HepG2 (cell line): ENCODE measurements around the gene S1PR5. TPM values are rescaled to one million over a fixed set of nuclear protein-coding genes. Genes with fewer than 3 reads are reported as not detected.
A peak's percentile ranks its signal among the peaks of the same experiment; 100 is the strongest.

Source experiments
- FOXA3 ChIP-seq: IDR thresholded peaks from 2 replicates; pipeline ENCODE4 v1.6.1; 2016; ENCODE audit warnings: missing genetic modification reagents, missing compliant biosample characterization
- ISL2 ChIP-seq: sonication (generic); formaldehyde crosslinking; IDR thresholded peaks from 2 replicates; pipeline ENCODE4 v1.5.0; 2020; ENCODE audit warnings: missing genetic modification reagents
- NR1H2 ChIP-seq: sonication (generic); formaldehyde crosslinking; IDR thresholded peaks from 2 replicates; pipeline ENCODE4 v1.8.1; 2022; ENCODE audit warnings: low read depth, missing genetic modification reagents, borderline replicate concordance
- SOX13 ChIP-seq, 3 experiments: fragments of 450-650 bp in 1 of 3; sonication (generic) in 1 of 3; formaldehyde crosslinking in 1 of 3; IDR thresholded peaks in 2 of 3; conservative IDR thresholded peaks in 1 of 3; 2 replicates each; pipeline versions ENCODE4 v1.5.0 to v1.6.1; 2016 to 2020; ENCODE audit warnings: antibody characterized with exemption in 1 of 3, mild to moderate bottlenecking in 1 of 3, missing compliant biosample characterization in 1 of 3, missing genetic modification reagents in 1 of 3, moderate library complexity in 1 of 3
- TBX3 ChIP-seq: fragments of 450-650 bp; IDR thresholded peaks from 2 replicates; pipeline ENCODE4 v1.6.1; 2017; ENCODE audit warnings: antibody characterized with exemption, mild to moderate bottlenecking, inconsistent platforms, borderline replicate concordance
- TGIF2 ChIP-seq: IDR thresholded peaks from 2 replicates; pipeline ENCODE4 v1.6.1; 2016; ENCODE audit warnings: control low read depth, missing compliant biosample characterization
- ZKSCAN8 ChIP-seq: IDR thresholded peaks from 2 replicates; pipeline ENCODE4 v1.6.1; 2016; ENCODE audit warnings: borderline replicate concordance, missing genetic modification reagents, missing compliant biosample characterization
- ZNF333 ChIP-seq: sonication (generic); formaldehyde crosslinking; IDR thresholded peaks from 2 replicates; pipeline ENCODE4 v1.4.0; 2020; ENCODE audit warnings: mild to moderate bottlenecking, missing genetic modification reagents, borderline replicate concordance
- ZNF816 ChIP-seq: sonication (generic); formaldehyde crosslinking; IDR thresholded peaks from 2 replicates; pipeline ENCODE4 v1.8.0; 2022; ENCODE audit warnings: missing genetic modification reagents, mild to moderate bottlenecking, borderline replicate concordance
- ZSCAN29 ChIP-seq: sonication (generic); formaldehyde crosslinking; conservative IDR thresholded peaks from 2 replicates; pipeline ENCODE4 v1.4.0; 2020; ENCODE audit warnings: mild to moderate bottlenecking, missing genetic modification reagents
- polyA plus RNA-seq, 8 experiments: library from polyadenylated mRNA; depleted of rRNA in 3 of 8; stranded (reverse) in 7 of 8; unstranded in 1 of 8; fragments of >200 nt; fragmentation: Illumina TruSeq in 4 of 8; extraction: Trizol in 4 of 8; gene quantifications; 2 replicates each; pipeline versions ENCODE4 v1.2.1 to v1.2.3, GENCODE V29; 2011 to 2016; ENCODE audit warnings: low read depth in 4 of 8, missing spikeins in 1 of 8, mixed read lengths in 1 of 8; ENCODE audit not compliant: insufficient read depth in 1 of 8
- total RNA-seq, 5 experiments: library from RNA; depleted of rRNA; stranded (reverse); fragments of >200 nt; fragmentation: Illumina TruSeq; extraction: Trizol; gene quantifications; 2 replicates each; pipeline ENCODE4 v1.2.3, GENCODE V29; 2016; ENCODE audit warnings: low read depth in 1 of 5
- TF ChIP-seq, protein P1 (sequence below): IDR thresholded peaks from 2 replicates; pipeline ENCODE4 v1.4.0; 2020; ENCODE audit warnings: mild to moderate bottlenecking, missing genetic modification reagents
- TF ChIP-seq, protein P2 (sequence below): sonication (generic); formaldehyde crosslinking; IDR thresholded peaks from 2 replicates; pipeline ENCODE4 v1.8.1; 2023; ENCODE audit warnings: mild to moderate bottlenecking, moderate library complexity, missing genetic modification reagents

S1PR5 gene
- total and polyA plus RNA-seq, 2 of the 13 experiments (the other 11 are each of a cell fraction or from before 2014, with no cell fraction given) = 0.04 TPM; not detected in 1

DNA sequence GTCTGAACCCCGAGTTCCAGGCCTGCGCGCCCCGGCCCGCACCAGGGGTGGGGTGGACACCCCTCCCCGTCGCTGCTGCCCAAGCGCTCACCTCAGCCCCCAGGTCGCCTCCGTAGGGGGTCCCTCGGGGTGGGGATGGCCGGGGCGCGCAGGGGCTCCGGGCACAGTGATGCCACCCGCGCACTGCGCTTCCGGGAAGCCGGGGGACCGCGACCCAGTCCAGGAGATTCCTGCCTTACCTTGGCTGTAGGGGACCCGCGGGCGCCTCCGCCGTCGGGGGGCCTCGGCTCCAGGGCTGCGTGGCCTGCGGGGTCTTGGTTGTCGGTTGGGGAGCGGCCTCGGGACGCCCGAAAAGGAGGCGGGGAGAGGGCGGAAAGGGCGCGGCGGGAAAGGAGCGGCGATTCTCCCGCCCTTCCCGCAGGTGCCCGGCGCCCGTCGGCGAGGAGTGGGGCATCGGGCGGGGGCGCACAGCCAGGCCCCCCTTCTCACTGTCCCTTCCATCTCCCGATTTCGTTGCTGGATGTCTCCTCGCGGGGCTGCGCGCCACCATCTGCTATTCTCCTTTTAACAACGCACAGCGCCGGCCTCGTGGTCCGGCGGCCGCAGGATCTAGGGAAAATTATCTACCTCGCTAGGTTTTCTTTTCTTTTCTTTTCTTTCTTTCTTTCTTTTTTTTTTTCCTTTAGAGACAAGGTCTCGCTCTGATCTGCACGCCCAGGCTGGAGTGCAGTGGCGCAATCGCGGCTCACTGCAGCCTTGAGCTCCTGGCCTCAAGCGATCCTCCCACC lies 14.1 kb downstream of the S1PR5 start, which contains the start of gene KEAP1 (continued):
- TF ChIP-seq, protein P1, sequence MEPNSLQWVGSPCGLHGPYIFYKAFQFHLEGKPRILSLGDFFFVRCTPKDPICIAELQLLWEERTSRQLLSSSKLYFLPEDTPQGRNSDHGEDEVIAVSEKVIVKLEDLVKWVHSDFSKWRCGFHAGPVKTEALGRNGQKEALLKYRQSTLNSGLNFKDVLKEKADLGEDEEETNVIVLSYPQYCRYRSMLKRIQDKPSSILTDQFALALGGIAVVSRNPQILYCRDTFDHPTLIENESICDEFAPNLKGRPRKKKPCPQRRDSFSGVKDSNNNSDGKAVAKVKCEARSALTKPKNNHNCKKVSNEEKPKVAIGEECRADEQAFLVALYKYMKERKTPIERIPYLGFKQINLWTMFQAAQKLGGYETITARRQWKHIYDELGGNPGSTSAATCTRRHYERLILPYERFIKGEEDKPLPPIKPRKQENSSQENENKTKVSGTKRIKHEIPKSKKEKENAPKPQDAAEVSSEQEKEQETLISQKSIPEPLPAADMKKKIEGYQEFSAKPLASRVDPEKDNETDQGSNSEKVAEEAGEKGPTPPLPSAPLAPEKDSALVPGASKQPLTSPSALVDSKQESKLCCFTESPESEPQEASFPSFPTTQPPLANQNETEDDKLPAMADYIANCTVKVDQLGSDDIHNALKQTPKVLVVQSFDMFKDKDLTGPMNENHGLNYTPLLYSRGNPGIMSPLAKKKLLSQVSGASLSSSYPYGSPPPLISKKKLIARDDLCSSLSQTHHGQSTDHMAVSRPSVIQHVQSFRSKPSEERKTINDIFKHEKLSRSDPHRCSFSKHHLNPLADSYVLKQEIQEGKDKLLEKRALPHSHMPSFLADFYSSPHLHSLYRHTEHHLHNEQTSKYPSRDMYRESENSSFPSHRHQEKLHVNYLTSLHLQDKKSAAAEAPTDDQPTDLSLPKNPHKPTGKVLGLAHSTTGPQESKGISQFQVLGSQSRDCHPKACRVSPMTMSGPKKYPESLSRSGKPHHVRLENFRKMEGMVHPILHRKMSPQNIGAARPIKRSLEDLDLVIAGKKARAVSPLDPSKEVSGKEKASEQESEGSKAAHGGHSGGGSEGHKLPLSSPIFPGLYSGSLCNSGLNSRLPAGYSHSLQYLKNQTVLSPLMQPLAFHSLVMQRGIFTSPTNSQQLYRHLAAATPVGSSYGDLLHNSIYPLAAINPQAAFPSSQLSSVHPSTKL (CRISPR knock-in tag) = peak; percentile 43; the same call in 1 of the 2 replicates
- TF ChIP-seq FOXA3 (CRISPR knock-in tag) = no peak
- TF ChIP-seq ZSCAN29 (CRISPR knock-in tag) = peak; percentile 29; the same call in 1 of the 2 replicates
- no peak for TF ChIP-seq ZNF333 (CRISPR knock-in tag)
- TF ChIP-seq, protein P2, sequence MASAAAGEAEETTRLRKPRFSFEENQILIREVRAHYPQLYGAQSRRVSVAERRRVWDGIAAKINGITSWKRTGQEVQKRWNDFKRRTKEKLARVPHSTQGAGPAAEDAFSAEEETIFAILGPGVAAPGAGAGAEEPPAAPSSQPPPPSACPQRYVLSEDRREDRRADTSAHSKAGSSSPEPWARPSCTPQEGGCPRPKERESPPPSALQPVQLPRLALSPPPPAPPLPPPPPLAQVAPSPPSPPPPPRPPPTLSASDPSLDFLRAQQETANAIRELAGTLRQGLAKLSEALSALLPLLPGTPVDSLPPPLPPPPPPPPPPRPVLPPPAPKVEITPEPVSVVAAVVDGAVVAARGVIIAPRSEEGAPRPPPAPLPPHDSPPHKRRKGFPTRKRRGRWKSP = no peak
- peak; percentile 56; the same call in 1 of the 2 replicates for TF ChIP-seq NR1H2
- peak; percentile 51 for TF ChIP-seq ISL2 (CRISPR knock-in tag)
- no peak for TF ChIP-seq SOX13 (IDR thresholded peaks at IDR 0.05)
- TF ChIP-seq SOX13 (CRISPR knock-in tag; conservative IDR thresholded peaks at IDR 0.05 in 1 of 2, IDR thresholded peaks at IDR 0.05 in 1 of 2) = no peak
- peak; percentile 52; the same call in 1 of the 2 replicates for TF ChIP-seq ZNF816 (CRISPR knock-in tag)
- TF ChIP-seq TBX3 = no peak
- TF ChIP-seq ZKSCAN8 (CRISPR knock-in tag) = no peak
- TF ChIP-seq TGIF2 (CRISPR knock-in tag) = no peak
- TF ChIP-seq, all 625 proteins: peak for 178
